C4-2B (cell line): ENCODE results near the gene PRR23B.

Experiments used
- ZFX ChIP-seq: fragments of 450-650 bp; IDR thresholded peaks from 2 replicates; pipeline ENCODE4 v1.6.1; 2017
- TF ChIP-seq, protein P1 (sequence below): fragments of 450-650 bp; conservative IDR thresholded peaks from 2 replicates; pipeline ENCODE4 v1.5.1; 2017; ENCODE audit warnings: mild to moderate bottlenecking

DNA sequence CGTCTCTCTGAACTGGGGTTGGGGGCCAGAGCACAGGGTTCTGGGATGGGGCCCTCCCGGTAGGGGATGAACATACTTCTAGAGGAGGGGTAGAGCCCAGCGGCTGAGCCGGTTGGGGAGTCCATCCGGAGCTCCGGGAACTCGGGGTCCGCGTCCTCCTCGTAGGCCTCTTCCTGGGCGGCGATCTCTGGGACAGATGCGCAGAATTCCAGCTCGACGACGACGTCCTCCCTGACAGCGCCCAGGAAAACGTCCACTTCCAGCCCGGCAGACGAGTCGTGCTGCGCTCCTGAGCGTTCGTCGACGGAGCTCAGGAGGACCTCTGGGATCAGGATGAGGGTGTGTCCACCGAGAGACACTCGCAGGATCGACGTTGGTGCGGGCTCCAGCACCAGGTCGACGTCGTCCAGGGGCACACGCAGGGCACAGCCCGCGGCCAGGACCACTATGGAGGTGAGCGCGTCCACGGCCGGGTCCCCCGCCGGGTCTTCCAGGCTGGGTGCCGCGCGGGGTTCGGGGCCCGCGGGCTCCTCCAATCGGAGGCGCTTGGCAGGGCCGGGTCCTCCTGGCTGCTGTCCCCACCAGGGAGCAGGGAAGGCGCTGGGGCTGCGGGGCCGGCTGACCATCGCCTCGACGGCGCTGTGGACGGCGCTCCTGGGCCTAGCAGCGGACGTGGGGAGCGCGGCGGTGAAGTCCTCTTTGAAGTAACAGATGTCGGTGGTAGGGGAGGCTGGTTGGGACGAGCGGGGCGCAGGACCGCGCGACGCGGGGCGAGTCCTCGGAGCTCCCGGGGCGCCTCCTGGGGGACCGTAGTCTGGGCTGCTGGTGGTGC, 474 bp downstream of the PRR23B start:
- TF ChIP-seq, protein P1, sequence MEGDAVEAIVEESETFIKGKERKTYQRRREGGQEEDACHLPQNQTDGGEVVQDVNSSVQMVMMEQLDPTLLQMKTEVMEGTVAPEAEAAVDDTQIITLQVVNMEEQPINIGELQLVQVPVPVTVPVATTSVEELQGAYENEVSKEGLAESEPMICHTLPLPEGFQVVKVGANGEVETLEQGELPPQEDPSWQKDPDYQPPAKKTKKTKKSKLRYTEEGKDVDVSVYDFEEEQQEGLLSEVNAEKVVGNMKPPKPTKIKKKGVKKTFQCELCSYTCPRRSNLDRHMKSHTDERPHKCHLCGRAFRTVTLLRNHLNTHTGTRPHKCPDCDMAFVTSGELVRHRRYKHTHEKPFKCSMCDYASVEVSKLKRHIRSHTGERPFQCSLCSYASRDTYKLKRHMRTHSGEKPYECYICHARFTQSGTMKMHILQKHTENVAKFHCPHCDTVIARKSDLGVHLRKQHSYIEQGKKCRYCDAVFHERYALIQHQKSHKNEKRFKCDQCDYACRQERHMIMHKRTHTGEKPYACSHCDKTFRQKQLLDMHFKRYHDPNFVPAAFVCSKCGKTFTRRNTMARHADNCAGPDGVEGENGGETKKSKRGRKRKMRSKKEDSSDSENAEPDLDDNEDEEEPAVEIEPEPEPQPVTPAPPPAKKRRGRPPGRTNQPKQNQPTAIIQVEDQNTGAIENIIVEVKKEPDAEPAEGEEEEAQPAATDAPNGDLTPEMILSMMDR, result no peak
- TF ChIP-seq ZFX, result no peak
